PC-9 (cell line): Measurements from ENCODE around the gene RPS19BP1. TPM values are rescaled to one million over a fixed set of nuclear protein-coding genes. Genes with fewer than 3 reads are reported as not detected.

ENCODE experiments used
- BruUV-seq: library from RNA; stranded (reverse); fragments of 400-500 nt; replicated peaks from 2 replicates; lab custom pipeline; 2021; lab: Mats Ljungman, UMichigan
- CTCF ChIA-PET: fragments of 300-600 bp; sonication (Branson Sonifier 250); formaldehyde crosslinking; loops from one replicate; lab custom pipeline; 2022; ENCODE audit warnings: antibody characterized with exemption; lab: Charles Lee
- POLR2A ChIA-PET: fragments of 300-600 bp; sonication (Branson Sonifier 250); formaldehyde crosslinking; loops from one replicate; lab custom pipeline; 2022; ENCODE audit warnings: antibody characterized with exemption; ENCODE audit not compliant: unreplicated experiment; lab: Charles Lee
- DNase-seq, 2 experiments: peaks; one replicate each; pipeline versions ENCODE4 v3.0.0 to v3.0.0-alpha.2; 2015 to 2022; ENCODE audit warnings: mixed read lengths in 1 of 2
- H2AFZ ChIP-seq: fragments of 200-600 bp; sonication (generic); 2 replicates; pipeline ENCODE4 v1.8.1; 2017; ENCODE audit warnings: antibody characterized with exemption
- H3F3A ChIP-seq: fragments of 200-600 bp; sonication (generic); 2 replicates; pipeline ENCODE4 v1.8.1; 2017; ENCODE audit warnings: antibody characterized with exemption, mild to moderate bottlenecking, low read depth; ENCODE audit not compliant: insufficient read depth
- H3K27ac ChIP-seq: fragments of 200-600 bp; sonication (generic); 2 replicates; pipeline ENCODE4 v1.6.1; 2016; ENCODE audit warnings: mixed run types
- H3K27me3 ChIP-seq: fragments of 200-600 bp; sonication (generic); 2 replicates; pipeline ENCODE4 v1.6.1; 2016; ENCODE audit warnings: low read depth, mixed run types; ENCODE audit not compliant: insufficient read depth
- H3K36me3 ChIP-seq: fragments of 200-600 bp; sonication (generic); 2 replicates; pipeline ENCODE4 v1.6.1; 2016; ENCODE audit warnings: low read depth, mixed run types
- H3K4me1 ChIP-seq: fragments of 200-600 bp; sonication (generic); replicated peaks from 2 replicates; pipeline ENCODE4 v1.6.1; 2016; ENCODE audit warnings: mixed run types; ENCODE audit not compliant: insufficient read depth
- H3K4me2 ChIP-seq: fragments of 200-600 bp; sonication (generic); 2 replicates; pipeline ENCODE4 v1.6.1; 2017; ENCODE audit warnings: mixed run types
- H3K4me3 ChIP-seq: fragments of 200-600 bp; sonication (generic); 2 replicates; pipeline ENCODE4 v1.6.1; 2016; ENCODE audit warnings: mixed run types
- H3K79me2 ChIP-seq: fragments of 200-600 bp; sonication (generic); 2 replicates; pipeline ENCODE4 v1.6.1; 2017; ENCODE audit warnings: low read depth, mixed run types
- H3K9me2 ChIP-seq: fragments of 200-600 bp; sonication (generic); 2 replicates; pipeline ENCODE4 v1.8.1; 2017; ENCODE audit warnings: mild to moderate bottlenecking; ENCODE audit not compliant: insufficient read depth
- H3K9me3 ChIP-seq: fragments of 200-600 bp; sonication (generic); 2 replicates; pipeline ENCODE4 v1.8.1; 2016; ENCODE audit warnings: low read depth; ENCODE audit not compliant: insufficient read depth
- H4K20me1 ChIP-seq: fragments of 200-600 bp; sonication (generic); 2 replicates; pipeline ENCODE4 v1.8.1; 2017; ENCODE audit not compliant: insufficient read depth
- EZH2 ChIP-seq: fragments of 200-600 bp; sonication (generic); IDR thresholded peaks from 2 replicates; pipeline ENCODE4 v1.8.0; 2017; ENCODE audit warnings: antibody characterized with exemption, low read depth
- intact Hi-C: fragments of 100-400 bp; cut with micrococcal nuclease; formaldehyde crosslinking; loops from one replicate; pipeline ENCODE4 v1.10.0; 2022; ENCODE audit not compliant: unreplicated experiment
- total RNA-seq: library from RNA; stranded (reverse); gene quantifications from 2 replicates; pipeline ENCODE4 v1.2.3, GENCODE V29; 2021
- TF ChIP-seq, protein P1 (sequence below): fragments of 200-600 bp; sonication (generic); conservative IDR thresholded peaks from 2 replicates; pipeline ENCODE4 v1.6.1; 2017; ENCODE audit warnings: mixed run types, antibody characterized with exemption, mild to moderate bottlenecking, moderate library complexity

RPS19BP1 gene
- total RNA-seq, 1 experiment from 2014 or later, result 60.7 TPM

DNA sequence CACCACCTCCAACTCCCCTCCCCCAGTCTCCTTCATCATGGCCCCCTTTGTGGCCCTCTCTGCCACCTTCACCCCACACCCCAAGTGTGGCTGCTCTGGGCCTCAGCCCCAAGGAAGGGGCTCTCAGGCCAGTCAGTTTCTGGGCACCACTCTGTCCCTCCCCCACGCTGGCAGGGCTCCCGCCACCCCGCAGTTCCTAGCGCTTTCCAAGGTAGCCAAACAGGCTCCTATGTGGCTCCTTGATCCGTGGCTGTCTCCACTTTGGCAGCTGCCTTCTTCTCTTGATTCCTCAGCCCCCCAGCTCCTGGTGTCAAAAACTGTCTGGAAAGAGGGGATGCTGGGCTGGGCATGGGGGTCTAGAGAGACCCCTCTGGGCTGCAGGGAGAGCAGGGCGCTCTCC is 27.6 kb upstream of the RPS19BP1 start:
- no TSS peak for BruUV-seq
- 0 out of 2 replicates have a peak, but pooled peaks cover 10% of the 10 kb centered on the region for H3K27me3 ChIP-seq
- no peaks in the 10 kb centered on the region for H3K9me2 ChIP-seq
- ChIA-PET CTCF (interaction anchor here (0.6 to 1.5 kb wide), 7 partner anchors 15 to 465 kb away, joined by 3 to 11 read pairs (median 5); no protein-coding TSS in a partner anchor), POLR2A (interaction anchor here (0.6 to 0.7 kb wide), 3 partner anchors 32 to 465 kb away, joined by 5 to 18 read pairs (median 12); no protein-coding TSS in a partner anchor)
- H3K36me3 ChIP-seq, result no peaks in the 10 kb centered on the region
- H3K4me2 ChIP-seq, result peak overlapping the region; percentile 76
- H2AFZ ChIP-seq, result no peak overlapping the region
- no peaks in the 10 kb centered on the region for H3K79me2 ChIP-seq
- no peak overlapping the region for H3K27ac ChIP-seq
- no peaks in the 10 kb centered on the region for H3K9me3 ChIP-seq
- intact Hi-C loops, result no loop called here
- H3K4me3 ChIP-seq, result no peak overlapping the region
- TF ChIP-seq, protein P1, sequence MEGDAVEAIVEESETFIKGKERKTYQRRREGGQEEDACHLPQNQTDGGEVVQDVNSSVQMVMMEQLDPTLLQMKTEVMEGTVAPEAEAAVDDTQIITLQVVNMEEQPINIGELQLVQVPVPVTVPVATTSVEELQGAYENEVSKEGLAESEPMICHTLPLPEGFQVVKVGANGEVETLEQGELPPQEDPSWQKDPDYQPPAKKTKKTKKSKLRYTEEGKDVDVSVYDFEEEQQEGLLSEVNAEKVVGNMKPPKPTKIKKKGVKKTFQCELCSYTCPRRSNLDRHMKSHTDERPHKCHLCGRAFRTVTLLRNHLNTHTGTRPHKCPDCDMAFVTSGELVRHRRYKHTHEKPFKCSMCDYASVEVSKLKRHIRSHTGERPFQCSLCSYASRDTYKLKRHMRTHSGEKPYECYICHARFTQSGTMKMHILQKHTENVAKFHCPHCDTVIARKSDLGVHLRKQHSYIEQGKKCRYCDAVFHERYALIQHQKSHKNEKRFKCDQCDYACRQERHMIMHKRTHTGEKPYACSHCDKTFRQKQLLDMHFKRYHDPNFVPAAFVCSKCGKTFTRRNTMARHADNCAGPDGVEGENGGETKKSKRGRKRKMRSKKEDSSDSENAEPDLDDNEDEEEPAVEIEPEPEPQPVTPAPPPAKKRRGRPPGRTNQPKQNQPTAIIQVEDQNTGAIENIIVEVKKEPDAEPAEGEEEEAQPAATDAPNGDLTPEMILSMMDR, result no peak
- no peak for TF ChIP-seq EZH2
- no peaks in the 10 kb centered on the region for H4K20me1 ChIP-seq
- peaks cover 22% of the 10 kb centered on the region for H3K4me1 ChIP-seq
- DNase-seq, result peak in 1 of 2 experiments; percentile 51
- peaks cover 34% of the 10 kb centered on the region for H3F3A ChIP-seq

DNA sequence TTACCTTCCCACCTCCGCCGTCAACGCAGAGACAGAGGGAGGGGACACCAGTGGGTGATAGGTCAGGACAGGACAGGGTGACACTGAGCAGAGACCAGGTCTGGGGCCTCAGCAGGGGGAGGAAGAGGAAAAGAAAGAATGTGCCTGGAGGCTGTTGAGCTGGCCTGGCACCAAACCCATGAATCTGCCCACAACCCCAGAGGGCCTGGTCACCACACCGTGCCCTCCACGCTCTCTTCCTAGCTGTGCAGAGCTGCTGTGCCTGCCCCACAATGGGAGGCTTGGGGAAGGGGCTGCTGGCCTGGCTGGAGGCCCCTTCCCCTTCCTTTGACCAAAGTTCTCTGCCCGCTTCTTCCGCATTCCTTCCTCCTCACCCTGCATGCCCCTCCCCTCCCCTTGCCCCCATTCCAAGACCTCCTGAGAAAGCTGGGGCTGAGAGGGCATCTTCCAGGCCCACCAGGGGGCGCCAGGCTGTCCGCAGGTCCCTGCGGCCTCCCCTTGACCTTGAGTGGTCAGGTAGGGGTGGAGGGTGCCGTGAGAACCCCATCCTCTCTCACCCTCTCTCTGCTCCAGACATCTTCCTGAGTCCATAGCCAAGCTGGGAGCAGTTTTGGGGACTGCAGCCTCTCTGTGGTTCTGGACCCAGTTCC is 27.0 kb upstream of the RPS19BP1 start:
- Histone ChIP-seq H3F3A (peaks cover 30% of the 10 kb centered on the region), H4K20me1 (no peaks in the 10 kb centered on the region), H3K9me2 (no peaks in the 10 kb centered on the region), H3K9me3 (no peaks in the 10 kb centered on the region), H2AFZ (no peak overlapping the region; the same call in none of the 2 replicates), H3K27me3 (0 out of 2 replicates have a peak, but pooled peaks cover 10% of the 10 kb centered on the region), H3K36me3 (no peaks in the 10 kb centered on the region), H3K4me2 (peak overlapping the region; percentile 76), H3K4me3 (peak overlapping the region; percentile 19; the same call in 1 of the 2 replicates), H3K27ac (peak overlapping the region; percentile 30), H3K4me1 (peaks cover 22% of the 10 kb centered on the region), H3K79me2 (no peaks in the 10 kb centered on the region)
- peak; percentile 81 for DNase-seq
- intact Hi-C loops, result loop anchor here (1.0 to 5.0 kb wide), 3 partner anchors 73 to 465 kb away; no protein-coding TSS in a partner anchor
- TF ChIP-seq, protein P1, result peak; percentile 96
- TF ChIP-seq EZH2, result no peak
- BruUV-seq, result no TSS peak
- CTCF ChIA-PET, result interaction anchor here (0.6 to 1.5 kb wide), 11 partner anchors 15 to 1166 kb away, joined by 3 to 11 read pairs (median 4); no protein-coding TSS in a partner anchor
- POLR2A ChIA-PET, result interaction anchor here (0.6 to 0.7 kb wide), 5 partner anchors 33 to 465 kb away, joined by 3 to 18 read pairs (median 9); no protein-coding TSS in a partner anchor

DNA sequence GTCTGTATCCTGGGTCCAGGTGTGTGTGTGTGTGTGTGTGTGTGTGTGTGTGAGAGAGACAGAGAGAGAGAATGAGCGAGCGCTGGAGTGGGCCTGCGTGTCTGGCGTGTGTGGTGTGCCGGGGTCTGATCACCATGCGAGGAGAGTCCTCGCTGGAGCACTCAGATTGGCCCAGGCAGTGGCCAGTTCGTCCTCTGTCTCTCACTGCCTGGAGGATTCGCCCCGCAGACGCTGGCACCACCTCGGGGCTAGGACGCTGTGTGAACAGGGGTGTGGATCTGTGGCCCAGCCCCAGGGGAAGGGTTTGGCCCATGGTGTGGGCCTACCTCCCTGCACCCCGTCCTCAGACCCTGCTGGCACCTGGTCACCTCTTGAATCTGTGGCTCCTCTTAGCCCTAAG is 26.4 kb upstream of the RPS19BP1 start:
- no peak for DNase-seq
- peaks cover 22% of the 10 kb centered on the region for H3K4me1 ChIP-seq
- H3K79me2 ChIP-seq, result no peaks in the 10 kb centered on the region
- CTCF ChIA-PET, result interaction anchor here (0.6 to 0.7 kb wide), 2 partner anchors 19 to 838 kb away, joined by 3 to 5 read pairs; no protein-coding TSS in a partner anchor
- intact Hi-C loops, result loop anchor here (1.0 to 5.0 kb wide), 3 partner anchors 73 to 465 kb away; no protein-coding TSS in a partner anchor
- H3K36me3 ChIP-seq, result no peaks in the 10 kb centered on the region
- no peaks in the 10 kb centered on the region for H4K20me1 ChIP-seq
- peaks cover 23% of the 10 kb centered on the region for H3F3A ChIP-seq
- H3K27ac ChIP-seq, result peak overlapping the region; percentile 30
- H3K9me3 ChIP-seq, result no peaks in the 10 kb centered on the region
- BruUV-seq, result no TSS peak
- H3K4me3 ChIP-seq, result peak overlapping the region; percentile 19; the same call in 1 of the 2 replicates
- 0 out of 2 replicates have a peak, but pooled peaks cover 10% of the 10 kb centered on the region for H3K27me3 ChIP-seq
- POLR2A ChIA-PET, result no interaction called here
- TF ChIP-seq EZH2, result no peak
- TF ChIP-seq, protein P1, result no peak
- H3K4me2 ChIP-seq, result peak overlapping the region; percentile 76
- H2AFZ ChIP-seq, result no peak overlapping the region; the same call in 1 of the 2 replicates
- no peaks in the 10 kb centered on the region for H3K9me2 ChIP-seq
